GM10248 (cell line): Measurements from ENCODE around the gene UBE2E2.

Experiments used
- CTCF ChIA-PET: fragments of 300-600 bp; sonication (Branson Sonifier 250); formaldehyde crosslinking; extraction: SDS; loops from one replicate; lab custom pipeline; 2021; ENCODE audit warnings: antibody characterized with exemption; lab: Yijun Ruan, JAX
- POLR2A ChIA-PET: fragments of 350-650 bp; sonication (Branson Sonifier 250); formaldehyde crosslinking; extraction: SDS; loops from one replicate; lab custom pipeline; 2020; ENCODE audit warnings: antibody characterized with exemption; lab: Yijun Ruan, JAX
- DNase-seq: peaks from one replicate; pipeline ENCODE4 v3.0.0; 2012; ENCODE audit errors: extremely low spot score
- TF ChIP-seq, protein P1 (sequence below): IDR thresholded peaks from 2 replicates; pipeline ENCODE4 v1.5.1; 2012; ENCODE audit warnings: mild to moderate bottlenecking, low read depth; ENCODE audit errors: extremely low read depth, missing control alignments, control extremely low read depth

UBE2E2 gene

DNA sequence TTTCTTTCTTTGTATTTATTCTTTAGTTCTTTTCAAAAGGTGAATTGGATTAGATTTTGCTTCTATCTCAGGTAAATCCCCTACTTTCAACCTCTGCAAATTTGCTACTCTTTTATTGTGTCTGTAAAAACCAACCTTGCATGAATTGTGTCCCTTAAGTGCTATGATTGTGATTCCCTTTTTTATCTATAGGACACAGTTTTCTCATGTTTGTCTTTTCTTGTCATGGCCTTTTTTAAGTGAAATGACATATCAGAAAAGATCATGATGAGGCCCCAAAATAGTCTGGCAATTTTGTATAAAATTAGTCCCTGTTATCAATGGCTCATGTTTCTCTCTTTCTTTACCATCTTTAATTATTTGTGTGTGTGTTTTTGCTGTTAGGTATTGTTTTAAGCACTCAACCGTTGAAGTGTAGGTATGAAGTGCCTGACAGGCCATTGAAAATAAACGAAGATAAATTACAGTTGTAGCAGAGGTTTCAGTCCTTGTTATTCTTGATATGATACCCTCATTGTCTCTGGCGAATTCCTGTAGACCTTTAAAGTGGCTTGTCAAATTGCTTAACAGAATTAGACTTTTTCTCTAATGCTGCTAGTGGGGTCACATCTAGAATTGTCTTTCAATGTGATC is 184.3 kb downstream of the UBE2E2 start:
- TF ChIP-seq, protein P1, sequence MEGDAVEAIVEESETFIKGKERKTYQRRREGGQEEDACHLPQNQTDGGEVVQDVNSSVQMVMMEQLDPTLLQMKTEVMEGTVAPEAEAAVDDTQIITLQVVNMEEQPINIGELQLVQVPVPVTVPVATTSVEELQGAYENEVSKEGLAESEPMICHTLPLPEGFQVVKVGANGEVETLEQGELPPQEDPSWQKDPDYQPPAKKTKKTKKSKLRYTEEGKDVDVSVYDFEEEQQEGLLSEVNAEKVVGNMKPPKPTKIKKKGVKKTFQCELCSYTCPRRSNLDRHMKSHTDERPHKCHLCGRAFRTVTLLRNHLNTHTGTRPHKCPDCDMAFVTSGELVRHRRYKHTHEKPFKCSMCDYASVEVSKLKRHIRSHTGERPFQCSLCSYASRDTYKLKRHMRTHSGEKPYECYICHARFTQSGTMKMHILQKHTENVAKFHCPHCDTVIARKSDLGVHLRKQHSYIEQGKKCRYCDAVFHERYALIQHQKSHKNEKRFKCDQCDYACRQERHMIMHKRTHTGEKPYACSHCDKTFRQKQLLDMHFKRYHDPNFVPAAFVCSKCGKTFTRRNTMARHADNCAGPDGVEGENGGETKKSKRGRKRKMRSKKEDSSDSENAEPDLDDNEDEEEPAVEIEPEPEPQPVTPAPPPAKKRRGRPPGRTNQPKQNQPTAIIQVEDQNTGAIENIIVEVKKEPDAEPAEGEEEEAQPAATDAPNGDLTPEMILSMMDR: no peak
- POLR2A ChIA-PET: no interaction called here
- DNase-seq: no peak
- CTCF ChIA-PET: no interaction called here

DNA sequence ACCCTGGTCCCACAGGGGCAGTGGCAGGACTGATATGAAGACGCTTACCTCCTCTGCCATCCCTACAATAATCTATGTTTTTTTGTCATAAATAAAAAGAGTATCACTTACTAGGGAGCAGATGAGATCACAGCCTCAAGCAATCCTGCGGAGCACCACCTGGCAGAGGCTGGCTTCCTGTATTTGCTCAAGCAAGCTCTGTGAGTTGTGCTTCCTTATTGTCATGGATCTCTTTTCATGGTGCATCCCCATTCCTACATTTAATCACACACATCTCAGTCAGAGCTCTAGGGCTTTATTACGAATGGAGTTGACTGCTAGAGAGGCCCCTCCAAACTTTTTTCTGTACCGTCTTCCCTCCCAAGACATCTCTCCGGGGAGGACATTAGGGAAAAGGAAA is 186.0 kb downstream of the UBE2E2 start:
- no peak for DNase-seq
- CTCF ChIA-PET: no interaction called here
- POLR2A ChIA-PET: no interaction called here
- TF ChIP-seq, protein P1: no peak

DNA sequence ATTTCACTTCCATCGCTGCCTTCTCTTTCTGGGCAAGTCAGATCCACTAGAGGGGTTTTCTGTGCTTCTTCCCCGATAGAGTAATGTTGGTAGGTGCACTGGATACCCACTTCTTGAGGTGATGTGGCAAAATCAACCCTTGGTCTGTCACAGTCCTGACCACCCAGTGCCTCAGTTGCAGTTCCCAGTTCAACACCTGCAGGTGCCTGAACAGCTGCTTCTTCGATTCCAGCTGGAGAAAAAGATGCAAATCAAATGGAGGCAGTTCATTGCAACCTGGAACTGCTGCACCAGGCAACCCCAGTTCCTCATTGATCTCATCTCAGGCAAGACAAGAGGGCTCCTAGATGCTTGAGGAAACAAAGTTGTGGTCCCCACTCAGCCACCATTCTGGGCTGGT is 186.6 kb downstream of the UBE2E2 start:
- TF ChIP-seq, protein P1: no peak
- CTCF ChIA-PET: interaction anchor here (1.0 to 1.2 kb wide), 2 partner anchors 11 to 13 kb away, joined by 3 to 4 read pairs; no protein-coding TSS in a partner anchor
- POLR2A ChIA-PET: no interaction called here
- DNase-seq: peak; percentile 11

DNA sequence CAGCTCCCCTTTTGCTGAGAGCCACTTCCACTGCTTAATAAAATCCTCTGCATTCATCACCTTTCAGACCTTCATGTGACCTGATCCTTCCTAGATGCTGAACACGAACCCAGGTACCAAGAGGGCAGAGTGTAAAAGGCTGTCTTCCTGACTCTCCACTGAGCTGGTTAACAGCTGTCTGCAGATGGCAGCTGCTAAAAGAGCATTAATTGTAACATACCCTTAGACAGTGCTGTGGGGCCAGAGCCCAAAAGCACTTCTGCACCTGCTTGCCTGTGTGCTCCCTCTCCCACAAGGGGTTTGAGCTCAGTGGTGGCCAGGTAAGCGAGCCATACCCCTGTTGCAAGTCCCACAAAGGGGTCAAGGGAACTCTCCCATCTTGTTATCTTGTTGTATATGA is 187.3 kb downstream of the UBE2E2 start:
- TF ChIP-seq, protein P1: no peak
- DNase-seq: no peak
- POLR2A ChIA-PET: no interaction called here
- CTCF ChIA-PET: interaction anchor here (0.7 to 1.2 kb wide), 3 partner anchors 11 to 17 kb away, joined by 3 to 4 read pairs (median 3); no protein-coding TSS in a partner anchor

DNA sequence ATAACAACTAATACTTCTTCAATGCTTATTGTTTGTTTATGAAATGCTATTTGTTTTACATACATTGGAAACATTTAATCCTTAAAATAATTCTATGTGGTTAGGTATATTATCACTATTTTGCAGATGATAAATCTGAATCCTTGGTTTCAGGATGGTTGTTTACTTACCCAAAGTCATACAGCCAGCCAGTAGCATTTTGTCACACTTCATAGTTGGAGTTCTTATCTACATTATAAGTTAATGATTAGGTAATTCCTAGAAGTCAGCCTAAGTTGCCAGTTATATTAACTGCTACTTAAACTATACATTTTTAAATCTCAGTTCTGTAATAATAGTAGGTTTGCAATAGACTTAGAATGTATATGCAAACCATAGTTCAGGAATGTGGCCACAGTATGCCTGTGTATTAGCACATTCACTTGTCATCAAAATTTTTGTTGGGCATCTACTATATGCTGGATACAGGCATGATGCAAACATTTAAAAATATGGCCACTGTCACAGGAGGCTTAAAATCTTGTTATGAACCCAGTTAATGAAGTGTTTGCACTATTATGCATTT is 187.9 kb downstream of the UBE2E2 start:
- ChIA-PET POLR2A (no interaction called here), CTCF (no interaction called here)
- TF ChIP-seq, protein P1: no peak
- no peak for DNase-seq

DNA sequence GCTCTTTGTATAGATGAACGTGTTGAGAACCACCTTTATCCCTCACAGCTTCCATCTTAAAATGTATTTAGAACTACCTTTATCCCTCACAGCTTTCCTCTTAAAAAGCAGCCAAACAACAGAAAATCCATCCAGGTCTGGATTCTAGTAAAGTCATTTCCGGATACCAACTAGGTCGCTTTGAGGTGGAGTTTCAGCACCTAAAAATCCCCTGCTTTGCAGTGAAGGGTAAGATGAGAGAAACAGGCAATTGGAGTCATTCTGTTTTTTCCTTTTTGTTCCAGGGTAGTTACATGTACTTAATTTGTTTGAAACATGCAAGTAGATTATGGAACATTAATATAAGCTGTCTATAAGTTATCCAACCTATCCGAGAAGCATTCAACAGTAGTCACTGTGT is 192.0 kb downstream of the UBE2E2 start:
- ChIA-PET CTCF (interaction anchor here (0.7 to 1.6 kb wide), 6 partner anchors 9 to 167 kb away, joined by 3 to 4 read pairs (median 3); no protein-coding TSS in a partner anchor), POLR2A (no interaction called here)
- no peak for DNase-seq
- TF ChIP-seq, protein P1: no peak
